Transverse colon (tissue), 3 donors: Measurements from ENCODE around the gene TMEM92.
"Not testable (repeated sequence)": the region's sequence is repeated elsewhere in the genome, so short reads cannot be mapped to it uniquely, and the experiment has no call there.

Experiments used
- POLR2A ChIP-seq: fragments of 450-650 bp; IDR thresholded peaks from one replicate; pipeline ENCODE4 v1.6.1; 2016; ENCODE audit warnings: antibody characterized with exemption, mild to moderate bottlenecking, moderate library complexity
- TF ChIP-seq, protein P1 (sequence below), 5 experiments: fragments of 200-600 bp in 3 of 5; fragments of 450-650 bp in 2 of 5; sonication (generic) in 3 of 5; IDR thresholded peaks; 1 replicate in 2 of 5; 2 replicates in 3 of 5; pipeline ENCODE4 v1.5.1; 2016 to 2017; ENCODE audit warnings: antibody characterized with exemption in 5 of 5, inconsistent platforms in 3 of 5, mild to moderate bottlenecking in 2 of 5, moderate library complexity in 1 of 5

DNA sequence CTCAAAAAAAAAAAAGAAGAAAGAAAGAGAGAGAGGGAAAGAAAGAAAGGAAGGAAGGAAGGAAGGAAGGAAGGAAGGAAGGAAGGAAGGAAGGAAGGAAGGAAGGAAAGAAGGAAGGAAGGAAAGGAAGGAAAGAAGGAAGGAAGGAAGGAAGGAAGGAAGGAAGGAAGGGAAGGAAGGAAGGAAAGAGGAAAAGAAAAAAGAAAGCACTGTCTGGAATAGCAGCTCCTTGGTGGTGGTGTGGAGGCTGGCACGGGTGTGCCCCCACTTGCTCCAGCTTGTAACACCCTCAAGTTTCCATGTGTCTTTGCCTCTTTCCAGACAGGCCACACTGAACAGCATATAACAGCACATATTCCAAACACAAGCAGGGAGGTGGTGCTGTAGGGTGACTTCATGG lies 26.6 kb downstream of the TMEM92 start:
- TF ChIP-seq, protein P1, sequence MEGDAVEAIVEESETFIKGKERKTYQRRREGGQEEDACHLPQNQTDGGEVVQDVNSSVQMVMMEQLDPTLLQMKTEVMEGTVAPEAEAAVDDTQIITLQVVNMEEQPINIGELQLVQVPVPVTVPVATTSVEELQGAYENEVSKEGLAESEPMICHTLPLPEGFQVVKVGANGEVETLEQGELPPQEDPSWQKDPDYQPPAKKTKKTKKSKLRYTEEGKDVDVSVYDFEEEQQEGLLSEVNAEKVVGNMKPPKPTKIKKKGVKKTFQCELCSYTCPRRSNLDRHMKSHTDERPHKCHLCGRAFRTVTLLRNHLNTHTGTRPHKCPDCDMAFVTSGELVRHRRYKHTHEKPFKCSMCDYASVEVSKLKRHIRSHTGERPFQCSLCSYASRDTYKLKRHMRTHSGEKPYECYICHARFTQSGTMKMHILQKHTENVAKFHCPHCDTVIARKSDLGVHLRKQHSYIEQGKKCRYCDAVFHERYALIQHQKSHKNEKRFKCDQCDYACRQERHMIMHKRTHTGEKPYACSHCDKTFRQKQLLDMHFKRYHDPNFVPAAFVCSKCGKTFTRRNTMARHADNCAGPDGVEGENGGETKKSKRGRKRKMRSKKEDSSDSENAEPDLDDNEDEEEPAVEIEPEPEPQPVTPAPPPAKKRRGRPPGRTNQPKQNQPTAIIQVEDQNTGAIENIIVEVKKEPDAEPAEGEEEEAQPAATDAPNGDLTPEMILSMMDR (IDR thresholded peaks at IDR 0.05): not testable (repeated sequence)
- not testable (repeated sequence) for TF ChIP-seq POLR2A
